ENCODE results near the gene OCRL.
A peak's percentile ranks its signal among the peaks of the same experiment; 100 is the strongest.

Gene OCRL

GRCh38 chrX:129596077-129596476 is 56.0 kb downstream of the OCRL start:
- Histone ChIP-seq H3K4me3 (ENCODE audit: low read depth, low read length) (no peak overlapping the region), H3K9me3 (no peaks in the 10 kb centered on the region), H3K36me3 (no peaks in the 10 kb centered on the region; the same call in 1 of the 2 replicates), H3K4me1 (no peaks in the 10 kb centered on the region), H3K27me3 (no peaks in the 10 kb centered on the region)
- no peak for DNase-seq
- TF ChIP-seq CTCF (IDR thresholded peaks at IDR 0.05; ENCODE audit: low read depth, low read length), result no peak

- no peak for DNase-seq
- no peak for TF ChIP-seq CTCF (IDR thresholded peaks at IDR 0.05; ENCODE audit: low read depth, low read length)
- Histone ChIP-seq H3K36me3 (no peaks in the 10 kb centered on the region), H3K27me3 (no peaks in the 10 kb centered on the region), H3K9me3 (no peaks in the 10 kb centered on the region), H3K4me1 (no peaks in the 10 kb centered on the region), H3K4me3 (ENCODE audit: low read depth, low read length) (no peak overlapping the region)
These were observed 57.8 kb downstream of the OCRL start for GRCh38 chrX:129597905-129598304.

- TF ChIP-seq CTCF (IDR thresholded peaks at IDR 0.05; ENCODE audit: low read depth, low read length), result no peak
- DNase-seq, result no peak
- H3K4me1 ChIP-seq, result no peaks in the 10 kb centered on the region
- no peaks in the 10 kb centered on the region for H3K36me3 ChIP-seq
- H3K9me3 ChIP-seq, result no peaks in the 10 kb centered on the region
- H3K4me3 ChIP-seq (ENCODE audit: low read depth, low read length), result no peak overlapping the region
- H3K27me3 ChIP-seq, result no peaks in the 10 kb centered on the region
These were observed 59.4 kb downstream of the OCRL start for GRCh38 chrX:129599499-129599898.

- no peak for DNase-seq
- TF ChIP-seq CTCF (IDR thresholded peaks at IDR 0.05; ENCODE audit: low read depth, low read length), result no peak
- Histone ChIP-seq H3K36me3 (no peaks in the 10 kb centered on the region), H3K4me1 (no peaks in the 10 kb centered on the region), H3K4me3 (ENCODE audit: low read depth, low read length) (no peak overlapping the region), H3K27me3 (no peaks in the 10 kb centered on the region), H3K9me3 (no peaks in the 10 kb centered on the region)
These were observed 59.9 kb downstream of the OCRL start for GRCh38 chrX:129599996-129600395.

- DNase-seq, result no peak
- Histone ChIP-seq H3K4me3 (ENCODE audit: low read depth, low read length) (no peak overlapping the region), H3K9me3 (no peaks in the 10 kb centered on the region), H3K4me1 (no peaks in the 10 kb centered on the region), H3K36me3 (no peaks in the 10 kb centered on the region), H3K27me3 (no peaks in the 10 kb centered on the region)
- peak; percentile 68 for TF ChIP-seq CTCF (IDR thresholded peaks at IDR 0.05; ENCODE audit: low read depth, low read length)
These were observed 60.9 kb downstream of the OCRL start for GRCh38 chrX:129600981-129601424.

- DNase-seq, result peak; percentile 37
- H3K27me3 ChIP-seq, result no peaks in the 10 kb centered on the region
- no peaks in the 10 kb centered on the region for H3K4me1 ChIP-seq
- H3K36me3 ChIP-seq, result no peaks in the 10 kb centered on the region
- H3K4me3 ChIP-seq (ENCODE audit: low read depth, low read length), result no peak overlapping the region
- peak; percentile 68 for TF ChIP-seq CTCF (IDR thresholded peaks at IDR 0.05; ENCODE audit: low read depth, low read length)
- H3K9me3 ChIP-seq, result no peaks in the 10 kb centered on the region
These were observed 66.9 kb downstream of the OCRL start for GRCh38 chrX:129606918-129607317.
